HepG2 (cell line): ENCODE results near the gene ERCC4. TPM values are rescaled to one million over a fixed set of nuclear protein-coding genes. Genes with fewer than 3 reads are reported as not detected.
A peak's percentile ranks its signal among the peaks of the same experiment; 100 is the strongest.

Source experiments
- DDIT3 ChIP-seq: sonication (generic); formaldehyde crosslinking; IDR thresholded peaks from 2 replicates; pipeline ENCODE4 v1.4.0; 2020; ENCODE audit warnings: mild to moderate bottlenecking, missing genetic modification reagents
- HMG20A ChIP-seq: IDR thresholded peaks from 2 replicates; pipeline ENCODE4 v1.6.1; 2016; ENCODE audit warnings: borderline replicate concordance
- MED8 ChIP-seq: sonication (generic); formaldehyde crosslinking; IDR thresholded peaks from 2 replicates; pipeline ENCODE4 v1.8.1; 2023; ENCODE audit warnings: mild to moderate bottlenecking, missing genetic modification reagents; ENCODE audit not compliant: insufficient replicate concordance
- NR2F1 ChIP-seq, 2 experiments: fragments of 450-650 bp in 1 of 2; formaldehyde crosslinking in 1 of 2; IDR thresholded peaks; 2 replicates each; pipeline versions ENCODE4 v1.5.0 to v1.6.1; 2016 to 2020; ENCODE audit warnings: mild to moderate bottlenecking in 1 of 2, missing compliant biosample characterization in 1 of 2, missing genetic modification reagents in 1 of 2, moderate library complexity in 1 of 2
- PHF8 ChIP-seq: sonication (generic); formaldehyde crosslinking; IDR thresholded peaks from 2 replicates; pipeline ENCODE4 v1.5.0; 2020; ENCODE audit warnings: missing genetic modification reagents
- POGZ ChIP-seq: sonication (generic); formaldehyde crosslinking; IDR thresholded peaks from 2 replicates; pipeline ENCODE4 v1.4.0; 2020; ENCODE audit warnings: mild to moderate bottlenecking, missing genetic modification reagents
- RAD21 ChIP-seq: fragments of 450-650 bp; formaldehyde crosslinking; IDR thresholded peaks from 2 replicates; pipeline ENCODE4 v1.5.0; 2020; ENCODE audit warnings: mild to moderate bottlenecking
- RXRA ChIP-seq: sonication (generic); formaldehyde crosslinking; IDR thresholded peaks from 2 replicates; pipeline ENCODE4 v1.5.1; 2020; ENCODE audit warnings: missing genetic modification reagents
- SAP130 ChIP-seq: IDR thresholded peaks from 2 replicates; pipeline ENCODE4 v1.6.1; 2016; ENCODE audit warnings: low read depth
- TSC22D2 ChIP-seq: sonication (generic); formaldehyde crosslinking; IDR thresholded peaks from 2 replicates; pipeline ENCODE4 v1.5.1; 2020; ENCODE audit warnings: missing genetic modification reagents, mild to moderate bottlenecking, borderline replicate concordance
- WIZ ChIP-seq: sonication (generic); formaldehyde crosslinking; IDR thresholded peaks from 2 replicates; pipeline ENCODE4 v1.5.1; 2020; ENCODE audit warnings: mild to moderate bottlenecking, missing genetic modification reagents
- ZFP36L1 ChIP-seq: sonication (generic); formaldehyde crosslinking; IDR thresholded peaks from 2 replicates; pipeline ENCODE4 v1.8.0; 2022; ENCODE audit warnings: mild to moderate bottlenecking, missing genetic modification reagents, moderate library complexity
- ZFP82 ChIP-seq: sonication (generic); formaldehyde crosslinking; IDR thresholded peaks from 2 replicates; pipeline ENCODE4 v1.5.1; 2020; ENCODE audit warnings: mild to moderate bottlenecking, missing genetic modification reagents, borderline replicate concordance
- ZNF160 ChIP-seq: sonication (generic); formaldehyde crosslinking; IDR thresholded peaks from 2 replicates; pipeline ENCODE4 v1.8.0; 2022; ENCODE audit warnings: mild to moderate bottlenecking, inconsistent platforms, missing genetic modification reagents
- ZNF20 ChIP-seq: sonication (generic); formaldehyde crosslinking; IDR thresholded peaks from 2 replicates; pipeline ENCODE4 v1.4.0; 2020; ENCODE audit warnings: mild to moderate bottlenecking, moderate library complexity, missing genetic modification reagents
- ZNF280B ChIP-seq: sonication (generic); formaldehyde crosslinking; IDR thresholded peaks from 2 replicates; pipeline ENCODE4 v1.5.0; 2020; ENCODE audit warnings: missing genetic modification reagents, mild to moderate bottlenecking, borderline replicate concordance
- ZNF446 ChIP-seq: sonication (generic); formaldehyde crosslinking; IDR thresholded peaks from 2 replicates; pipeline ENCODE4 v1.5.0; 2020; ENCODE audit warnings: mild to moderate bottlenecking, missing genetic modification reagents
- ZNF558 ChIP-seq: sonication (generic); formaldehyde crosslinking; IDR thresholded peaks from 2 replicates; pipeline ENCODE4 v1.9.0; 2022; ENCODE audit warnings: mild to moderate bottlenecking, missing genetic modification reagents, borderline replicate concordance
- ZNF598 ChIP-seq: sonication (generic); formaldehyde crosslinking; IDR thresholded peaks from 2 replicates; pipeline ENCODE4 v1.5.1; 2020; ENCODE audit warnings: mild to moderate bottlenecking, missing genetic modification reagents, borderline replicate concordance
- ZNF644 ChIP-seq: IDR thresholded peaks from 2 replicates; pipeline ENCODE4 v1.6.1; 2016; ENCODE audit warnings: low read depth
- ZNF766 ChIP-seq: sonication (generic); formaldehyde crosslinking; IDR thresholded peaks from 2 replicates; pipeline ENCODE4 v1.5.0; 2020; ENCODE audit warnings: missing genetic modification reagents, borderline replicate concordance
- ZNF777 ChIP-seq: sonication (generic); formaldehyde crosslinking; IDR thresholded peaks from 2 replicates; pipeline ENCODE4 v1.4.0; 2020; ENCODE audit warnings: missing genetic modification reagents
- ZSCAN31 ChIP-seq: sonication (generic); formaldehyde crosslinking; IDR thresholded peaks from 2 replicates; pipeline ENCODE4 v1.5.0; 2020; ENCODE audit warnings: low read depth, mild to moderate bottlenecking, missing genetic modification reagents
- polyA plus RNA-seq, 8 experiments: library from polyadenylated mRNA; depleted of rRNA in 3 of 8; stranded (reverse) in 7 of 8; unstranded in 1 of 8; fragments of >200 nt; fragmentation: Illumina TruSeq in 4 of 8; extraction: Trizol in 4 of 8; gene quantifications; 2 replicates each; pipeline versions ENCODE4 v1.2.1 to v1.2.3, GENCODE V29; 2011 to 2016; ENCODE audit warnings: low read depth in 4 of 8, missing spikeins in 1 of 8, mixed read lengths in 1 of 8; ENCODE audit not compliant: insufficient read depth in 1 of 8
- total RNA-seq, 5 experiments: library from RNA; depleted of rRNA; stranded (reverse); fragments of >200 nt; fragmentation: Illumina TruSeq; extraction: Trizol; gene quantifications; 2 replicates each; pipeline ENCODE4 v1.2.3, GENCODE V29; 2016; ENCODE audit warnings: low read depth in 1 of 5
- TF ChIP-seq, protein P1 (sequence below): sonication (generic); formaldehyde crosslinking; IDR thresholded peaks from 2 replicates; pipeline ENCODE4 v1.4.0; 2020; ENCODE audit warnings: mild to moderate bottlenecking, missing genetic modification reagents

The ERCC4 gene
- total and polyA plus RNA-seq, 2 of the 13 experiments (the other 11 are each of a cell fraction or from before 2014, with no cell fraction given): 5.4 to 15.2 TPM

GRCh38 chr16:13919683-13920509 lies at the start of gene ERCC4 (continued):
- TF ChIP-seq DDIT3 (no peak), ZNF558 (CRISPR knock-in tag) (peak; percentile 66; the same call in 1 of the 2 replicates), ZNF446 (CRISPR knock-in tag) (no peak), NR2F1 (CRISPR knock-in tag; IDR thresholded peaks at IDR 0.05) (peak in 1 of 2 experiments; percentile 14; a peak in 1 of 4 replicates), ZNF20 (CRISPR knock-in tag) (no peak), ZNF644 (CRISPR knock-in tag) (0 out of 2 replicates have a peak, but pooled peaks have one; percentile 32), RXRA (peak; percentile 90), ZNF777 (CRISPR knock-in tag) (peak; percentile 100), ZNF280B (CRISPR knock-in tag) (peak; percentile 95; the same call in 1 of the 2 replicates), ZNF766 (peak; percentile 80; the same call in 1 of the 2 replicates), ZFP82 (CRISPR knock-in tag) (no peak; the same call in 1 of the 2 replicates), WIZ (peak; percentile 94), ZFP36L1 (no peak), RAD21 (CRISPR knock-in tag) (peak; percentile 48), POGZ (CRISPR knock-in tag) (peak; percentile 72), ZNF598 (CRISPR knock-in tag) (peak; percentile 99), SAP130 (CRISPR knock-in tag) (peak; percentile 99), TSC22D2 (peak; percentile 64), MED8 (CRISPR knock-in tag) (peak; percentile 20), ZNF160 (CRISPR knock-in tag) (peak; percentile 55; the same call in 1 of the 2 replicates), ZSCAN31 (CRISPR knock-in tag) (peak; percentile 96; the same call in 1 of the 2 replicates), PHF8 (CRISPR knock-in tag) (peak; percentile 100), HMG20A (0 out of 2 replicates have a peak, but pooled peaks have one; percentile 36)
- TF ChIP-seq, protein P1, sequence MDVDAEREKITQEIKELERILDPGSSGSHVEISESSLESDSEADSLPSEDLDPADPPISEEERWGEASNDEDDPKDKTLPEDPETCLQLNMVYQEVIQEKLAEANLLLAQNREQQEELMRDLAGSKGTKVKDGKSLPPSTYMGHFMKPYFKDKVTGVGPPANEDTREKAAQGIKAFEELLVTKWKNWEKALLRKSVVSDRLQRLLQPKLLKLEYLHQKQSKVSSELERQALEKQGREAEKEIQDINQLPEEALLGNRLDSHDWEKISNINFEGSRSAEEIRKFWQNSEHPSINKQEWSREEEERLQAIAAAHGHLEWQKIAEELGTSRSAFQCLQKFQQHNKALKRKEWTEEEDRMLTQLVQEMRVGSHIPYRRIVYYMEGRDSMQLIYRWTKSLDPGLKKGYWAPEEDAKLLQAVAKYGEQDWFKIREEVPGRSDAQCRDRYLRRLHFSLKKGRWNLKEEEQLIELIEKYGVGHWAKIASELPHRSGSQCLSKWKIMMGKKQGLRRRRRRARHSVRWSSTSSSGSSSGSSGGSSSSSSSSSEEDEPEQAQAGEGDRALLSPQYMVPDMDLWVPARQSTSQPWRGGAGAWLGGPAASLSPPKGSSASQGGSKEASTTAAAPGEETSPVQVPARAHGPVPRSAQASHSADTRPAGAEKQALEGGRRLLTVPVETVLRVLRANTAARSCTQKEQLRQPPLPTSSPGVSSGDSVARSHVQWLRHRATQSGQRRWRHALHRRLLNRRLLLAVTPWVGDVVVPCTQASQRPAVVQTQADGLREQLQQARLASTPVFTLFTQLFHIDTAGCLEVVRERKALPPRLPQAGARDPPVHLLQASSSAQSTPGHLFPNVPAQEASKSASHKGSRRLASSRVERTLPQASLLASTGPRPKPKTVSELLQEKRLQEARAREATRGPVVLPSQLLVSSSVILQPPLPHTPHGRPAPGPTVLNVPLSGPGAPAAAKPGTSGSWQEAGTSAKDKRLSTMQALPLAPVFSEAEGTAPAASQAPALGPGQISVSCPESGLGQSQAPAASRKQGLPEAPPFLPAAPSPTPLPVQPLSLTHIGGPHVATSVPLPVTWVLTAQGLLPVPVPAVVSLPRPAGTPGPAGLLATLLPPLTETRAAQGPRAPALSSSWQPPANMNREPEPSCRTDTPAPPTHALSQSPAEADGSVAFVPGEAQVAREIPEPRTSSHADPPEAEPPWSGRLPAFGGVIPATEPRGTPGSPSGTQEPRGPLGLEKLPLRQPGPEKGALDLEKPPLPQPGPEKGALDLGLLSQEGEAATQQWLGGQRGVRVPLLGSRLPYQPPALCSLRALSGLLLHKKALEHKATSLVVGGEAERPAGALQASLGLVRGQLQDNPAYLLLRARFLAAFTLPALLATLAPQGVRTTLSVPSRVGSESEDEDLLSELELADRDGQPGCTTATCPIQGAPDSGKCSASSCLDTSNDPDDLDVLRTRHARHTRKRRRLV: peak; percentile 94; the same call in 1 of the 2 replicates
